GM12874 (cell line): ENCODE measurements around the gene RBM5.

ENCODE experiments used
- TF ChIP-seq, protein P1 (sequence below): IDR thresholded peaks from 2 replicates; pipeline ENCODE4 v1.5.1; 2011; ENCODE audit warnings: low read depth, mild to moderate bottlenecking, control low read depth, low read length, moderate library complexity; ENCODE audit not compliant: insufficient read depth

RBM5 gene

DNA sequence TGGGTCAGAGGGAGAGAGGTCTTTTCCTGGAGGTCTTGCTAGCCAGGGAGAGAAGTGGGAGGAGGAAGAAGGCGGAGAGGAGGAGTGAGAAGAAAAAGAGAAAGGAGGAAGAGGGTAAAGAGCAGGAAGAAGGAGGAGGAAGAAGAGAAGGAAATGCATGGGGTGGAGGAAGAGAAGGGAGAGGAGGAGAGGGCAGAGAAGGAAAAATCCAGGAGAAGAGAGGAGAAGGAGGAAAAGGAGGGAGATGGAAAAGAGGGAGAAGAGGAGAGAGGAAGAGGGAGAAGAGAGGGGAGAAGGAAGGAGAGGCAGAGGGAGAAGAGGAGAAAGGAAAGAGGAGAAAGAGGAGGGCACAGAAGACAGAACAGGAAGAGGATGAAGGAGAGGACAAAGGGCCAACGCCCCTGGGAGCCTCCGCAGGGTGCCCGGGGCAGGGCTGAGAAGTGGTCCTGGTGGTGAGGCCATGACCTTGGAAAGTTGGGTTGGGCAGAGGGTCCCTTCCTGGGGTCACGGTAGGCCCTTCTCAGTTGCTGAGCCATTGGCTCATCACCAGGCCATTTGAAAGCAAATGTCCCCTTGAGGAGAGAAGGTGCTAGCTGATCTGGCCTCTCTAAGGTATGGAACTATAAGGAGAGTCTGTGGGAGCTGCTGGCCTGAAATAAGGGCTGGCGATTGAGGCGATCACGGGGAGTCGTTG is 65.2 kb downstream of the RBM5 start:
- TF ChIP-seq, protein P1, sequence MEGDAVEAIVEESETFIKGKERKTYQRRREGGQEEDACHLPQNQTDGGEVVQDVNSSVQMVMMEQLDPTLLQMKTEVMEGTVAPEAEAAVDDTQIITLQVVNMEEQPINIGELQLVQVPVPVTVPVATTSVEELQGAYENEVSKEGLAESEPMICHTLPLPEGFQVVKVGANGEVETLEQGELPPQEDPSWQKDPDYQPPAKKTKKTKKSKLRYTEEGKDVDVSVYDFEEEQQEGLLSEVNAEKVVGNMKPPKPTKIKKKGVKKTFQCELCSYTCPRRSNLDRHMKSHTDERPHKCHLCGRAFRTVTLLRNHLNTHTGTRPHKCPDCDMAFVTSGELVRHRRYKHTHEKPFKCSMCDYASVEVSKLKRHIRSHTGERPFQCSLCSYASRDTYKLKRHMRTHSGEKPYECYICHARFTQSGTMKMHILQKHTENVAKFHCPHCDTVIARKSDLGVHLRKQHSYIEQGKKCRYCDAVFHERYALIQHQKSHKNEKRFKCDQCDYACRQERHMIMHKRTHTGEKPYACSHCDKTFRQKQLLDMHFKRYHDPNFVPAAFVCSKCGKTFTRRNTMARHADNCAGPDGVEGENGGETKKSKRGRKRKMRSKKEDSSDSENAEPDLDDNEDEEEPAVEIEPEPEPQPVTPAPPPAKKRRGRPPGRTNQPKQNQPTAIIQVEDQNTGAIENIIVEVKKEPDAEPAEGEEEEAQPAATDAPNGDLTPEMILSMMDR: no peak

DNA sequence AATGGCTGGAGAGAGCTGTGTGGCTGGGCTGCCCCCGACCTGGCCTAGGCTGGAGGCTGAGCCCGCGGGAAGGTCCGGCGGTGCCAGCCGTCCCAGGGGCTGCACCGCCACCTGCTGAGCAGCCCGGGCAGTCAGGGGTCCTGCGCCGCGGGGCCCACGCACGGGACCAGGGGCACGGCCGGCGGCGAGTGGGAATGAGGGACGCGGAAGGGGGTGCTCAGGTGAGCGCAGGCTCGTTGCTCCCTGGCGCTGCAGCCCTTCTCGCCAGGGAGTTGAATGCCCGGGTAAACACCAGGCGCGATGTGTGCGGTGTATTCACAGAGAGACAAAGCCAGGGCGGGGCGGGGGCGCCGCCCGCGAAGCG is 65.7 kb downstream of the RBM5 start:
- TF ChIP-seq, protein P1: 0 out of 2 replicates have a peak, but pooled peaks have one; percentile 24

DNA sequence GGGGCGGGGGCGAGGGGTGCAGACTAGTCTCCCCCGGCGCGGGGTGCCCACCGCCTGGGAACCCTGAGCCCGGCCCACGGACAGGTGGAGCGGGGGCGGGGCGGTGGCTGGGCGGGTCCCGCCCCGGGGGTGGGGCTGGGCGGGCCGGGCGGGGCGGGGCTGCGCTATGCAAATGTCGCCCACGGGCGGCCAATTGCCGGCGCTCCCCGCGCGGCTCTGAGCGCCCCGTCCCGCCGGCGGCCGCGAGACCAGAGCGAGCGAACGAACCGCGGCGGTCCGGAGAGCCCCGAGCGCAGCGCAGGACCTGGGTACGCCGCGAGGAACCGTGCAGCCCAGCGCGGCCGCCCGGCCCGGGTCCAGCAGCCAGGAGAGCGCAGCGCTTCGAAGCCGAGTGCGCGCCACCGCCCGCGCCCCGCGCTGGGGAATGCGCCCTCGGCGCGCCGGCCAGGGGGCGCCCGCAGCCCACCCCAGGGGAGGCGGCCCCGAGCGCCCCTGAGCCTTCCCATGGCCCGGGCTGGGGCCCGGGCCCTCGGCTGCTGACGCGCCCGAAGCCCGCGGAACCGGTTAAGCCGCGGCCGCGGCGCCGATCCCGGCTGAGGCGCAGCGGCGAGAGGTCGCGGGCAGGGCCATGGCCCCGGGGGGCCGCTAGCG is 66.2 kb downstream of the RBM5 start, which contains the start of gene SEMA3F:
TSS of gene SEMA3F (plus strand) at position 485 of the 651 bp plus-strand sequence. CDS start 4,299 bp downstream, outside the sequence.
- TF ChIP-seq, protein P1: no peak

DNA sequence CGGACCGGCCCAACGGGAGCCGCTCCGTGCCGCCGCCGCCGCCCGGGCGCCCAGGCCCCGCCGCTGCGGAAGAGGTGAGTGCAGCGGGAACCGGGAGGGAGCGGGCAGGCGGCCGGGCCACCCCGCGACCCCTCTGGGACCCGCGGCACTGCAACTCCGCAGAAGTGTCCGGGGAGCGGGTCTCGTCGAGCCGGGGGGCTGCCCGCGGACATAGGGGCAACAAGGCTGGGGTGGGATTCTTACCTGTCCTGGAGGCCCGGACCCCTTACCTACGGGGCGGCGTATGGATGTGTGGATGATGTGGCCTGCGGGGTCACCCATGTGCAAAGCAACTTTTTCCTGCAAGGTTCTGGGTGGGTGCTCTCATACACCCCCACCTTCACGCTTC is 66.8 kb downstream of the RBM5 start:
- TF ChIP-seq, protein P1: no peak

DNA sequence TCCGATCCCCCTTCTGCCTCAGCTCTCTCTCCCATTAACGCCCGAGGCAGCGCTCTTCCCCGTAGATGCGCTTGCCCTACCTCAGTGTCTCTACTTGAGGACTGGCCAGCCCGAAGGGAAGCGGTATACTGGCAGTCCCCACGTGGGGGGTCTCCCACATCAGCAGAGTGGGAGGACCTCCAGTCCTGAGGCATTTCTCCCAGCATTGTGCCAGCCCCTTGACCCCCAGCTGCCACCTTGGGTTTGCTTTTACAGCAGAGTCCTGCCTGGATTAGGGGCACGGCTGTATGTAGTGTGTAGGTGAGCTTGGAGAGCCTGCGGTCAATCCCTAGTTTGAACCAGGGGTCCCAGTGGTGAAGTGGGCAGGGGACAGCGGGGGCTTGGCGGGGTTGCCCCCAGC is 67.2 kb downstream of the RBM5 start:
- TF ChIP-seq, protein P1: no peak

DNA sequence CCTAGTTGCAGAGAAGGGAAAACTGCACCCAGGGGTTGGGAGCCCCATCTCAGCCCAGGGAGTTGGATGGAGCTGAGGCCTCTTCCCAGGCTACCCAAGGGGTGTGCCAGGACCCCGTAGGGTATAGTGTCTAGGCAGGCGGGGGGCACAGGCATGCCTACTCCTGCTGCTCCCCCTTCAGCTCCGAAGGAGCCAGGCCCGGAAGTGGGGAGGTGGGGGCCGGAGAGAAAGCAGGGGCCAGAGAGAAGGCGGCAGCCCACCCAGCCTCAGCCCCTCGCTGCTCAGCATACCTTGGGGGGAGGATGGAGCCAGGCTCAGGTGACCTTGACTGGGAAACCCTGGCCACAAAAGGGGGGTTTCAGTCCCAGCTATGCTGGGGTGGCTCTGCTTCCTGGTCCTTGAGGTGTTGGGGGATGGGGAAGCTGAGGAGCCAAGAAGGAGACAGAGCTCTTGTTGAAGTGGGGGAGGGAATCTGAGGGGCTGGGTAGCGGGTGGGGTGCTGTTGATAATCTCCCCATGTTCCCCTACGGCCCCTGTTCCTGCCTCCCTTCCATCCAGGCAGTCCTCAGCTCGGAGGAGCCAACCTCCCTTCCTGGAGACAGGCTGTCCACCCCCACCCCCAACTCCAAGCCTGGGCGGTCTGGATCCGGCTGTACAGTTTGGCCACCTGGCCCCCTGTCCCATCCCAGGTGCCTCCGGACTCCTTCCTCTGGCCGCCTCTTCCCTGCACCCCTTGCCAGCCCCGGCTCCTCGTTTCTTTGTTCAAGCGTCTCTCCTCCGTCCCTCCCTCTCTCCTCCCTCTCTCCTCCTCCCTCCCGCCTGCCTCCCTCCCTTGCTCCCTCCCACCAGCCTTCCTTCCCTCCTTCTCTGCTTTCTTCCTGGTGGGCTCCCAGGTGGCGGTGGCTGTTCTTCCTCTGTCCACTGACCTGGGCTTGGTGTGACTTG is 68.1 kb downstream of the RBM5 start:
- TF ChIP-seq, protein P1: no peak
